GM23248 (cell line): ENCODE measurements around the gene MGST2. TPM values are rescaled to one million over a fixed set of nuclear protein-coding genes. Genes with fewer than 3 reads are reported as not detected.
A peak's percentile ranks its signal among the peaks of the same experiment; 100 is the strongest.

ENCODE experiments used
- DNase-seq: peaks from one replicate; pipeline ENCODE4 v3.0.0-alpha.2; 2015
- H2AFZ ChIP-seq: fragments of 200-600 bp; sonication (generic); 2 replicates; pipeline ENCODE4 v1.6.1; 2016; ENCODE audit warnings: antibody characterized with exemption
- H3F3A ChIP-seq: fragments of 200-600 bp; sonication (generic); 2 replicates; pipeline ENCODE4 v1.6.1; 2016; ENCODE audit warnings: mild to moderate bottlenecking, antibody characterized with exemption, mixed run types; ENCODE audit not compliant: insufficient read depth
- H3K27ac ChIP-seq: fragments of 200-600 bp; sonication (generic); 2 replicates; pipeline ENCODE4 v1.5.1; 2016; ENCODE audit warnings: mild to moderate bottlenecking
- H3K27me3 ChIP-seq: fragments of 200-600 bp; sonication (generic); replicated peaks from 2 replicates; pipeline ENCODE4 v1.6.1; 2016; ENCODE audit warnings: mild to moderate bottlenecking; ENCODE audit not compliant: insufficient read depth
- H3K36me3 ChIP-seq: fragments of 200-600 bp; sonication (generic); 2 replicates; pipeline ENCODE4 v1.6.1; 2016; ENCODE audit warnings: low read depth, mild to moderate bottlenecking
- H3K4me1 ChIP-seq: fragments of 200-600 bp; sonication (generic); 2 replicates; pipeline ENCODE4 v1.6.1; 2016; ENCODE audit warnings: mild to moderate bottlenecking; ENCODE audit not compliant: insufficient read depth
- H3K4me2 ChIP-seq: fragments of 200-600 bp; sonication (generic); one replicate; pipeline ENCODE4 v1.6.1; 2016; ENCODE audit warnings: mild to moderate bottlenecking; ENCODE audit not compliant: unreplicated experiment
- H3K4me3 ChIP-seq: fragments of 200-600 bp; sonication (generic); 2 replicates; pipeline ENCODE4 v1.5.1; 2016; ENCODE audit warnings: mild to moderate bottlenecking
- H3K79me2 ChIP-seq: fragments of 200-600 bp; sonication (generic); 2 replicates; pipeline ENCODE4 v1.6.1; 2016; ENCODE audit warnings: mild to moderate bottlenecking; ENCODE audit not compliant: insufficient read depth
- H3K9ac ChIP-seq: fragments of 200-600 bp; sonication (generic); 2 replicates; pipeline ENCODE4 v1.6.1; 2016; ENCODE audit warnings: mild to moderate bottlenecking
- H3K9me2 ChIP-seq: fragments of 200-600 bp; sonication (generic); 2 replicates; pipeline ENCODE4 v1.6.1; 2016; ENCODE audit warnings: mixed run types, mild to moderate bottlenecking, moderate library complexity; ENCODE audit not compliant: insufficient read depth
- H3K9me3 ChIP-seq: fragments of 200-600 bp; sonication (generic); one replicate; pipeline ENCODE4 v1.6.1; 2017; ENCODE audit warnings: low read depth
- H4K20me1 ChIP-seq: fragments of 200-600 bp; sonication (generic); 2 replicates; pipeline ENCODE4 v1.6.0; 2016; ENCODE audit not compliant: insufficient read depth
- EZH2 ChIP-seq: fragments of 200-600 bp; sonication (generic); IDR thresholded peaks from 2 replicates; pipeline ENCODE4 v1.6.1; 2018; ENCODE audit warnings: antibody characterized with exemption, mild to moderate bottlenecking; ENCODE audit not compliant: insufficient read depth, poor library complexity, severe bottlenecking
- EZH2phosphoT487 ChIP-seq: fragments of 200-600 bp; sonication (generic); IDR thresholded peaks from 2 replicates; pipeline ENCODE4 v1.6.1; 2018; ENCODE audit warnings: antibody characterized with exemption, moderate library complexity, mild to moderate bottlenecking, low read depth; ENCODE audit not compliant: insufficient read depth
- WGBS, 2 experiments: methylation state at CpG; one replicate each; pipeline ENCODE4 v1.1.6; 2015 to 2017; ENCODE audit warnings: low lambda C conversion rate in 2 of 2, low coverage in 1 of 2; ENCODE audit errors: missing lambda C conversion rate in 2 of 2; 5-methylcytosine and 5-hydroxymethylcytosine counted together
- in situ Hi-C: fragments of 300-500 bp; cut with MboI; formaldehyde crosslinking; loops from 2 replicates; pipeline ENCODE4 v1.15.0; 2020
- polyA plus RNA-seq: library from polyadenylated mRNA; unstranded; fragments of >200 nt; fragmentation: Nextera tagmentation; extraction: Ambion mirVana; gene quantifications from 2 replicates; pipeline ENCODE4 v1.2.1, GENCODE V29; 2016
- total RNA-seq: library from RNA; depleted of rRNA; stranded (reverse); fragments of >200 nt; shearing (Covaris generic); gene quantifications from 2 replicates; pipeline ENCODE4 v1.2.3, GENCODE V29; 2014

MGST2 gene
- total and polyA plus RNA-seq, 2 experiments from 2014 or later = 7.5 to 17.9 TPM

DNA sequence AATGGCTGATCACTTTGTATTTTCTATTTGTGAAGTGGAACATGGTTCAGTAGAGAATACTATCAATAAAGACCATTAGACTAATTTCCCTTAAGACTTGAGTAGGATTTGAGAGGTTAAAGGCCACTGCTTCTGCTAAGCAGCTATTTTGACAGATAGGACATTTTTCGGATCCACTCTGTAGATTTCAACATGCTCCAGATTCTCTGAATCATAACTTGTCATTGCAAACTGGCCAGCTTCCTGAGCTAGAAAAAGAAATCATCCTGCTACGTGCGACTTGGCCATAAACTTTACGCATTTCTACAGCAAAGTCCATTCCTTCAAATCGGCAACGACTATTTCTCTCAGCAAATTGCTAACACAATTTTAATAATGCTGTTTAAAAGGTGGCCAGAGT is 55.2 kb downstream of the MGST2 start:
- H3K27ac ChIP-seq = no peak overlapping the region

DNA sequence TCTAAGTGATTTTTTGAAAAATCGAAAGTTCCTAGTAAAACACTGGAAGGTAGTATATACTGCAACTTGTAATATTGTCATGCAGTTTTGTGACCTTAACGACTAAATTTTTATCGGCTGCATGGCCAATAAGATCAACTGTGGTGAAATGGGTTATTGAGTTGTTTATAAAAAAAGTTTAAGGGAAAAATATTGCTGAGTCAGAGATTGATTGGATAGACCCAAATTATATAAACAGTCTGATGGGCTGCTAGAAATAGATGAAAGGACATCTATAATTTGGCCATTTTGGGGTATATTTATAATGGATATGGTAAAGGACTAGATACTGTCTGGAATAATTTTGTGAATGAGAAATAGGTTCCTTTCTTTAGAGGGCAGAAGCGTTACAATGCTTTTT is 56.2 kb downstream of the MGST2 start:
- Histone ChIP-seq H3K4me2 (no peak overlapping the region), H3K9me2 (no peaks in the 10 kb centered on the region), H2AFZ (no peak overlapping the region), H3K9me3 (no peaks in the 10 kb centered on the region), H3K27me3 (no peaks in the 10 kb centered on the region), H3F3A (no peaks in the 10 kb centered on the region), H3K4me3 (no peak overlapping the region), H3K9ac (no peak overlapping the region), H3K36me3 (no peaks in the 10 kb centered on the region), H4K20me1 (no peaks in the 10 kb centered on the region), H3K27ac (no peak overlapping the region), H3K79me2 (no peaks in the 10 kb centered on the region), H3K4me1 (no peaks in the 10 kb centered on the region)
- in situ Hi-C loops = no loop called here
- no peak for TF ChIP-seq EZH2
- no peak for DNase-seq
- WGBS, 2 experiments = 65 to 68% methylated on average over 4 of the region's 4 CpGs

More for the DNA sequence above, 55.2 kb downstream of the MGST2 start:
- Histone ChIP-seq H4K20me1 (no peaks in the 10 kb centered on the region), H3K4me2 (no peak overlapping the region), H3K36me3 (no peaks in the 10 kb centered on the region), H3K9ac (no peak overlapping the region), H3K79me2 (no peaks in the 10 kb centered on the region), H3K4me1 (no peaks in the 10 kb centered on the region), H3K9me3 (no peaks in the 10 kb centered on the region), H3F3A (no peaks in the 10 kb centered on the region), H3K27me3 (no peaks in the 10 kb centered on the region), H3K9me2 (no peaks in the 10 kb centered on the region), H3K4me3 (no peak overlapping the region), H2AFZ (no peak overlapping the region)
- DNase-seq = peak; percentile 14
- WGBS, 2 experiments = 84 to 86% methylated on average over 6 of the region's 6 CpGs
- in situ Hi-C loops = no loop called here
- TF ChIP-seq EZH2 = no peak
- no peak for TF ChIP-seq EZH2phosphoT487

DNA sequence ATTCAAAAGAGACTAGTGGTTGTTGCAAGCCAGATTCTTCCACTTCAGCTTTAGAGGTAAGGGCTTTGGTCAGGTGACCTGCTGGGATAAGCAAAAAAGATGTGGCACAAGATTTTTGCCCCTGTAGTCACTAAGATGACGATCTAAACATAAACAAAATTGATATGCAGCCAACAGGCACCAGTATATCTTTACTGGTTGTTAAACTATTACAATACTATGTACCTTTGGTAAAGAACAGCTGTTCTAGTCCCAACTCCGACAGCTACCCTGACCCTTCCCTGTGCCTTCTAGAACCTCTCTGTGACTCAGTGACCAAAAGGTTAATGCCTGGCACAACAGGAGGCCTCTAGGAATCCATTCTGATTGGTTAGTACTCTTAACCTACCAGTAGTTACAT is 59.6 kb downstream of the MGST2 start:
- no peaks in the 10 kb centered on the region for H3K36me3 ChIP-seq
- no peaks in the 10 kb centered on the region for H3K27me3 ChIP-seq
- no peaks in the 10 kb centered on the region for H3F3A ChIP-seq
- DNase-seq = no peak
- 93% methylated on average over 2 of the region's 2 CpGs for WGBS, 2 experiments
- H2AFZ ChIP-seq = no peak overlapping the region
- H3K9me2 ChIP-seq = no peaks in the 10 kb centered on the region
- H3K79me2 ChIP-seq = no peaks in the 10 kb centered on the region
- no peak overlapping the region for H3K4me3 ChIP-seq
- no peak overlapping the region for H3K27ac ChIP-seq
- H4K20me1 ChIP-seq = no peaks in the 10 kb centered on the region
- H3K9me3 ChIP-seq = no peaks in the 10 kb centered on the region
- H3K9ac ChIP-seq = no peak overlapping the region
- H3K4me1 ChIP-seq = no peaks in the 10 kb centered on the region
- in situ Hi-C loops = loop anchor here (25.0 kb wide), 1 partner anchor 537 kb away; no protein-coding TSS in a partner anchor
- TF ChIP-seq EZH2phosphoT487 (no peak), EZH2 (no peak)
- H3K4me2 ChIP-seq = no peak overlapping the region

DNA sequence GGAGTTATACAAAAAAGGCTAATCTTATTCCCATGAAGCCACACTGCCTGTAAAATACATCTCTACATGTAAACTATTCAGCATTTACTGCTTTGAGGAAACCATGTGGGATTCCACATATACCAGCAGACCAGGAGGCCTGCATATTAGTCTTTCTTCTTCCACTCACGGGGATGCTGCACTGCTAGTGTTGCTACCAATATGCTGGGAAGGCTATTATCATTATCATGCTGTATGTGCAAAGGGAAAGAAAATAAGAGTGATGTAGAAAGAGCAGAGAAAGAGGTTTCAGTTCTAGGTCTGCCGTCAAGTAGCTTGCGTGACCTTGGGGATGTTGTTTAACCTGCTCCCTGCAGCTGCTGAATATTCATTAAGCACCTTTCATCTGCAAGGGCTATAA is 61.0 kb downstream of the MGST2 start:
- no peak overlapping the region for H3K4me2 ChIP-seq
- no peaks in the 10 kb centered on the region for H3K36me3 ChIP-seq
- no peaks in the 10 kb centered on the region for H4K20me1 ChIP-seq
- no peak overlapping the region for H3K9ac ChIP-seq
- H3K9me3 ChIP-seq = no peaks in the 10 kb centered on the region
- TF ChIP-seq EZH2 (no peak), EZH2phosphoT487 (no peak)
- no peaks in the 10 kb centered on the region for H3K27me3 ChIP-seq
- no peak overlapping the region for H3K27ac ChIP-seq
- 93 to 95% methylated on average over 3 of the region's 3 CpGs for WGBS, 2 experiments
- in situ Hi-C loops = loop anchor here (25.0 kb wide), 1 partner anchor 536 kb away; no protein-coding TSS in a partner anchor
- H3K4me1 ChIP-seq = no peaks in the 10 kb centered on the region
- no peak for DNase-seq
- no peak overlapping the region for H2AFZ ChIP-seq
- no peaks in the 10 kb centered on the region for H3K79me2 ChIP-seq
- H3F3A ChIP-seq = no peaks in the 10 kb centered on the region
- no peak overlapping the region for H3K4me3 ChIP-seq
- no peaks in the 10 kb centered on the region for H3K9me2 ChIP-seq

DNA sequence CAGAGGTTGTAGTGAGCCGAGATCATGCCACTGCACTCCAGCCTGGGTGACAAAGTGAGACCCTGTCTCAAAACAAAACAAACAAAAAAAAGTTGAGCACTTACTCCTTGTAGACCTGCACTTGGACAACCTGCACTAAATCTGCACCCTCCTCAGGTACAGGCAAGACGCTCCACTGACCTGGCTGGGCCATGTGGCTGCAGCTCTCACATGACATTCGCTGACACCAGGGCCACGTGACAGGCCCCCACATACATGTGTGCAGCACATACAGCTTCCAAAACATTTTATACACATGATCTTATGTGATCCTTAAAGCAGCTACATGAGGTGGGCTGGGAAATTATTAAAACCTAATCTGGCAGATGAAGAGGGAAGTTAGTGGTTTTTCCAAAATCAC is 62.5 kb downstream of the MGST2 start:
- Histone ChIP-seq H3K4me1 (no peaks in the 10 kb centered on the region), H3K9me3 (no peaks in the 10 kb centered on the region), H3F3A (no peaks in the 10 kb centered on the region), H3K9me2 (no peaks in the 10 kb centered on the region), H3K27me3 (no peaks in the 10 kb centered on the region), H3K27ac (no peak overlapping the region), H3K4me3 (no peak overlapping the region), H3K79me2 (no peaks in the 10 kb centered on the region), H3K36me3 (no peaks in the 10 kb centered on the region), H2AFZ (no peak overlapping the region), H3K9ac (no peak overlapping the region), H3K4me2 (no peak overlapping the region), H4K20me1 (no peaks in the 10 kb centered on the region)
- no peak for TF ChIP-seq EZH2
- no peak for TF ChIP-seq EZH2phosphoT487
- WGBS, 2 experiments = 88 to 92% methylated on average over 4 of the region's 4 CpGs
- no peak for DNase-seq
- in situ Hi-C loops = loop anchor here (25.0 kb wide), 1 partner anchor 534 kb away; no protein-coding TSS in a partner anchor
